GM13977 (cell line): ENCODE data around the gene ANG.
A peak's percentile ranks its signal among the peaks of the same experiment; 100 is the strongest.
"Not testable (repeated sequence)": the region's sequence is repeated elsewhere in the genome, so short reads cannot be mapped to it uniquely, and the experiment has no call there.

Source experiments
- DNase-seq: peaks from one replicate; pipeline ENCODE4 v3.0.0; 2012; ENCODE audit warnings: low spot score
- CTCF ChIP-seq: IDR thresholded peaks from 2 replicates; pipeline ENCODE4 v1.5.1; 2012; ENCODE audit warnings: mild to moderate bottlenecking, control low read depth; ENCODE audit not compliant: insufficient read depth; ENCODE audit errors: extremely low read depth, missing control alignments
- in situ Hi-C: fragments of 300-500 bp; cut with MboI; formaldehyde crosslinking; loops from one replicate; pipeline ENCODE4 v1.12.0; 2022; ENCODE audit warnings: low sequenced_read_pairs, low pct_unique_long_range_greater_than_20kb, mixed read lengths, inconsistent platforms; ENCODE audit not compliant: unreplicated experiment

ANG gene

GRCh38 chr14:20659813-20660395 is 28.7 kb upstream of the ANG start:
- in situ Hi-C loops: no loop called here
- no peak for TF ChIP-seq CTCF

GRCh38 chr14:20661197-20661596 is 27.4 kb upstream of the ANG start:
- TF ChIP-seq CTCF: no peak
- in situ Hi-C loops: no loop called here
- no peak for DNase-seq

More at GRCh38 chr14:20659813-20660395, 28.7 kb upstream of the ANG start:
- DNase-seq: no peak

GRCh38 chr14:20662968-20663732 is 25.4 kb upstream of the ANG start:
- no peak for DNase-seq
- peak; percentile 68 for TF ChIP-seq CTCF
- in situ Hi-C loops: no loop called here

- in situ Hi-C loops, DNase-seq: not testable (repeated sequence)
Measured at GRCh38 chr14:20666400-20666961, 22.1 kb upstream of the ANG start.

- TF ChIP-seq CTCF: no peak
- in situ Hi-C loops: no loop called here
- DNase-seq: peak; percentile 71
Measured at GRCh38 chr14:20667957-20668356, 20.6 kb upstream of the ANG start.

- TF ChIP-seq CTCF: no peak
- no peak for DNase-seq
- in situ Hi-C loops: no loop called here
Measured at GRCh38 chr14:20668969-20669368, 19.6 kb upstream of the ANG start.
